ENCODE measurements around the gene PARVA. TPM values are rescaled to one million over a fixed set of nuclear protein-coding genes. Genes with fewer than 3 reads are reported as not detected.

PARVA gene
- total RNA-seq, 4 donors from 2014 or later, result 64.0 to 164 (median 93.5) TPM

DNA sequence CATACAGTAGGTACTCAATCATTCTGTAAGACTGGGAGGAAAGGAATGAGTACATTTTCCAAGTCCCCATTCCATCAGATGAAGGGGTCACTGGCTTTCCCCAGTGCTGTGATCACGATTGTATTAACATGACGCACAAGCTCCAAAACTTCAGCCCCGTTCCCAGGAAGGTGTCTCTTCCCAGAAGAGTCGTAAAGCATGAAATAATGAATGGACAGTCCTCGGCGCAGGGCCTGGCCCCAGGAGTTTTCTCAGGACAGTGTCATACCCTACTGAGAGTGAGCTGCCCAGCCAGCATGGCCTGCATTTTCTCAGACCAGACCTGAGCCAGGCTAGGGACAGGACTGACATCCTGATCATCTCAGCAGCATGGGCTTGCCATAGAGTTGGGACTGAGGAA is 80.7 kb downstream of the PARVA start:
- ATAC-seq (ENCODE audit: low FRiP score) (no peak), DNase-seq (ENCODE audit: low spot score) (no peak)
- no peak for TF ChIP-seq CTCF (IDR thresholded peaks at IDR 0.05)

- no peak for DNase-seq (ENCODE audit: low spot score)
Measured at GRCh38 chr11:12459374-12459773, 82.0 kb downstream of the PARVA start.

DNA sequence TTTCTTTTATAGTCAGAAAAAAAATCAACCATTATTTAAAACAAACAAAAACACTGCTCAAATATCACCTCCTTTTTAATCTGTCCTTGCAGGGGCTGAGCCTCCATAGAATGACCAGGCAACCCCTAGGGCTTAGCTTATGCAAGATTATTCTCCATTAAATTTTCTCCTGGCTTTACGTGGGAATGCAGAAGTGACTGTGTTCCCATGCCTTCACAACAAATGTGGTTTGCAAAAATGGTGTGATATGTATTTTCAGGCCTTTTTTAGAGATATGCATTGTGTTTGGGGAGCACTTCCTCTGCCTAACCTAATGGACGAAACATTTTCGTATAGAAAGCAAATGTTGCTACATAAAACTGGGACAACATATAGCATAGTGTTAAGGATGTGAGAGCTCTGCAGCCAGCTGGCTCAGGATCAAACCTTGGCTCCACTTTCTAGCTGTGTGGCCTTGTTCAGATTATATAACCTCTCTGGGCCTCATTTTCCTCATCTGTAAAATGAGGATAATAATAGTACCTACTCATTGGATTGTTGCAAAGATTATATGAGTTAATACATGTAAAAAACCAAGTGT is 82.6 kb downstream of the PARVA start:
- no peak for TF ChIP-seq CTCF (IDR thresholded peaks at IDR 0.05)
- DNase-seq (ENCODE audit: low spot score) (no peak), ATAC-seq (ENCODE audit: low FRiP score) (no peak)

More at GRCh38 chr11:12459374-12459773, 82.0 kb downstream of the PARVA start:
- TF ChIP-seq CTCF (IDR thresholded peaks at IDR 0.05), result no peak
- no peak for ATAC-seq (ENCODE audit: low FRiP score)

- no peak for TF ChIP-seq CTCF (IDR thresholded peaks at IDR 0.05)
- DNase-seq (ENCODE audit: low spot score) (no peak), ATAC-seq (ENCODE audit: low FRiP score) (no peak)
Measured at GRCh38 chr11:12460466-12460865, 83.1 kb downstream of the PARVA start.

- DNase-seq (ENCODE audit: low spot score) (no peak), ATAC-seq (ENCODE audit: low FRiP score) (no peak)
- TF ChIP-seq CTCF (IDR thresholded peaks at IDR 0.05), result no peak
Measured at GRCh38 chr11:12461516-12461915, 84.1 kb downstream of the PARVA start.

- ATAC-seq (ENCODE audit: low FRiP score) (no peak), DNase-seq (ENCODE audit: low spot score) (no peak)
- TF ChIP-seq CTCF (IDR thresholded peaks at IDR 0.05), result no peak
Measured at GRCh38 chr11:12464303-12464702, 86.9 kb downstream of the PARVA start.

DNA sequence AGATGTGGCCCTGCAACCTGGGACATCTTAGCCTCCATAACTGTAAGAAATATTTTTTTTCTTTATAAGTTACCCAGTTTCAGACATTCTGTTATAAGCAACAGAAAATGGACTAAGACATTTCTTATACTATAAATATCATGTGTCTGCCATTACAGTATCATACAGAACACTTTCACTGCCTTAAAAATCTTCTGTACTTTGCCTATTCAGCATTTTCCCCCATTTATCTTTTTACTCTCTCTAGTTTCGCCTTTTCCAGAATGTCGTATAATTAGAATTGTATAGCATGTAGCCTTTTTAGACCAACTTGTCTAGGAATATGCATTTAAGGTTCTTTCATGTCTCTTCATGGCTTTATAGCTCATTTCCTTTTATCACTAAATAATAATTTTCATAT is 88.0 kb downstream of the PARVA start:
- no peak for ATAC-seq (ENCODE audit: low FRiP score)
- TF ChIP-seq CTCF (IDR thresholded peaks at IDR 0.05), result no peak
- DNase-seq (ENCODE audit: low spot score), result no peak

All from omental fat pad (tissue), 4 donors.